A549 (cell line): ENCODE measurements around the gene RGS2. TPM values are rescaled to one million over a fixed set of nuclear protein-coding genes. Genes with fewer than 3 reads are reported as not detected.

Source experiments
- ATAC-seq, 2 experiments: fragments of 200-7000 bp in 1 of 2; fragments of >200 bp in 1 of 2; cut with Nextera tagmentation in 1 of 2; cut with Tn5 transposase in 1 of 2; 3 replicates each; pipeline versions ENCODE4 v1.8.0 to v1.9.1; 2018 to 2020; ENCODE audit warnings: mild to moderate bottlenecking in 1 of 2, moderate library complexity in 1 of 2
- CTCF ChIA-PET: fragments of 300-600 bp; sonication (Branson Sonifier 250); formaldehyde crosslinking; extraction: SDS; loops from one replicate; lab custom pipeline; 2021; ENCODE audit warnings: antibody characterized with exemption, inconsistent platforms; lab: Yijun Ruan, JAX
- POLR2A ChIA-PET: fragments of 350-600 bp; formaldehyde crosslinking; extraction: SDS; loops from one replicate; lab custom pipeline; 2021; ENCODE audit warnings: antibody characterized with exemption, inconsistent platforms; lab: Yijun Ruan, JAX
- DNase-seq, 2 experiments: peaks; one replicate each; pipeline versions ENCODE4 v3.0.0 to v3.0.0-alpha.2; 2011 to 2016; ENCODE audit warnings: low read depth in 1 of 2, low spot score in 1 of 2
- FAIRE-seq: peaks from 2 replicates; lab custom pipeline; 2011; peaks lifted over from hg19 to GRCh38; lab: Jason Lieb, UNC
- H3K27ac ChIP-seq, 2 experiments: fragments of >200 bp; sonication (Bioruptor Twin); formaldehyde crosslinking; 3 replicates each; pipeline ENCODE4 v1.5.1; 2016 to 2017
- H3K4me1 ChIP-seq: fragments of >200 bp; sonication (Bioruptor Twin); formaldehyde crosslinking; 3 replicates; pipeline ENCODE4 v1.6.1; 2016
- H3K4me2 ChIP-seq: fragments of >200 bp; sonication (Bioruptor Twin); formaldehyde crosslinking; 3 replicates; pipeline ENCODE4 v1.6.1; 2016
- H3K4me3 ChIP-seq: fragments of >200 bp; sonication (Bioruptor Twin); formaldehyde crosslinking; 3 replicates; pipeline ENCODE4 v1.5.1; 2016
- H3K9me3 ChIP-seq: fragments of >200 bp; sonication (Bioruptor Twin); formaldehyde crosslinking; 3 replicates; pipeline ENCODE4 v1.6.1; 2016
- BHLHE40 ChIP-seq: IDR thresholded peaks from 2 replicates; pipeline ENCODE4 v1.6.1; 2012; ENCODE audit warnings: low read depth, low read length, inconsistent platforms
- CBX2 ChIP-seq: fragments of 200-600 bp; sonication (generic); IDR thresholded peaks from 2 replicates; pipeline ENCODE4 v1.6.1; 2016; ENCODE audit warnings: low read depth, mild to moderate bottlenecking, borderline replicate concordance
- CBX8 ChIP-seq: fragments of 200-600 bp; sonication (generic); IDR thresholded peaks from 2 replicates; pipeline ENCODE4 v1.6.1; 2016
- FOSL2 ChIP-seq, 2 experiments: fragments of 450-650 bp in 1 of 2; fragments of >200 bp in 1 of 2; sonication (Bioruptor Twin) in 1 of 2; formaldehyde crosslinking; IDR thresholded peaks; 2 replicates each; pipeline versions ENCODE4 v1.5.0 to v1.6.1; 2016 to 2020; ENCODE audit warnings: mild to moderate bottlenecking in 1 of 2, moderate library complexity in 1 of 2
- HEYL ChIP-seq: fragments of 250-450 bp; sonication (Bioruptor Pico); IDR thresholded peaks from 2 replicates; pipeline ENCODE4 v1.8.0; 2021; ENCODE audit warnings: mild to moderate bottlenecking, moderate library complexity
- KDM1A ChIP-seq: fragments of 200-600 bp; sonication (generic); IDR thresholded peaks from 2 replicates; pipeline ENCODE4 v1.6.1; 2016; ENCODE audit warnings: low read depth, mild to moderate bottlenecking
- MAFK ChIP-seq: fragments of 450-650 bp; IDR thresholded peaks from 2 replicates; pipeline ENCODE4 v1.6.1; 2014; ENCODE audit not compliant: partially characterized antibody
- RAD21 ChIP-seq, 2 experiments: fragments of >200 bp in 1 of 2; sonication (Bioruptor Twin) in 1 of 2; formaldehyde crosslinking in 1 of 2; IDR thresholded peaks in 1 of 2; conservative IDR thresholded peaks in 1 of 2; 2 replicates in 1 of 2; 3 replicates in 1 of 2; pipeline ENCODE4 v1.6.1; 2012 to 2018; ENCODE audit warnings: inconsistent platforms in 1 of 2
- REST ChIP-seq: fragments of 200-600 bp; sonication (generic); IDR thresholded peaks from 2 replicates; pipeline ENCODE4 v1.6.1; 2016; ENCODE audit warnings: antibody characterized with exemption, mild to moderate bottlenecking, moderate library complexity
- RFX5 ChIP-seq: fragments of 450-650 bp; IDR thresholded peaks from 2 replicates; pipeline ENCODE4 v1.7.1; 2014; ENCODE audit warnings: antibody characterized with exemption, mild to moderate bottlenecking, moderate library complexity
- SMC3 ChIP-seq: fragments of >200 bp; sonication (Bioruptor Twin); formaldehyde crosslinking; IDR thresholded peaks from 3 replicates; pipeline ENCODE4 v1.6.1; 2018; ENCODE audit warnings: inconsistent platforms
- WGBS: methylation state at CpG from one replicate; pipeline ENCODE4 v1.1.6; 2017; ENCODE audit errors: missing lambda C conversion rate; 5-methylcytosine and 5-hydroxymethylcytosine counted together
- polyA plus RNA-seq, 4 experiments: library from polyadenylated mRNA; depleted of rRNA in 3 of 4; stranded (reverse); fragments of >200 nt; fragmentation: RNase III in 1 of 4; extraction: RNeasy Plus Mini Kit Qiagen cat#74134 plus additional on column Dnase treatment in 1 of 4; gene quantifications; 2 replicates in 3 of 4; 3 replicates in 1 of 4; pipeline ENCODE4 v1.2.3, GENCODE V29; 2011 to 2017
- TF ChIP-seq, protein P1 (sequence below): fragments of >200 bp; sonication (Bioruptor Twin); formaldehyde crosslinking; IDR thresholded peaks from 3 replicates; pipeline ENCODE4 v1.5.1; 2016
- TF ChIP-seq, protein P2 (sequence below): fragments of 450-650 bp; IDR thresholded peaks from 2 replicates; pipeline ENCODE4 v1.6.1; 2014; ENCODE audit warnings: antibody characterized with exemption
- TF ChIP-seq, protein P3 (sequence below): fragments of >200 bp; sonication (Bioruptor Twin); formaldehyde crosslinking; IDR thresholded peaks from 2 replicates; pipeline ENCODE4 v1.6.1; 2016

The RGS2 gene
- polyA plus RNA-seq, 2 of the 4 experiments (the other 2 are of a cell fraction) = 20.1 to 26.5 TPM

DNA sequence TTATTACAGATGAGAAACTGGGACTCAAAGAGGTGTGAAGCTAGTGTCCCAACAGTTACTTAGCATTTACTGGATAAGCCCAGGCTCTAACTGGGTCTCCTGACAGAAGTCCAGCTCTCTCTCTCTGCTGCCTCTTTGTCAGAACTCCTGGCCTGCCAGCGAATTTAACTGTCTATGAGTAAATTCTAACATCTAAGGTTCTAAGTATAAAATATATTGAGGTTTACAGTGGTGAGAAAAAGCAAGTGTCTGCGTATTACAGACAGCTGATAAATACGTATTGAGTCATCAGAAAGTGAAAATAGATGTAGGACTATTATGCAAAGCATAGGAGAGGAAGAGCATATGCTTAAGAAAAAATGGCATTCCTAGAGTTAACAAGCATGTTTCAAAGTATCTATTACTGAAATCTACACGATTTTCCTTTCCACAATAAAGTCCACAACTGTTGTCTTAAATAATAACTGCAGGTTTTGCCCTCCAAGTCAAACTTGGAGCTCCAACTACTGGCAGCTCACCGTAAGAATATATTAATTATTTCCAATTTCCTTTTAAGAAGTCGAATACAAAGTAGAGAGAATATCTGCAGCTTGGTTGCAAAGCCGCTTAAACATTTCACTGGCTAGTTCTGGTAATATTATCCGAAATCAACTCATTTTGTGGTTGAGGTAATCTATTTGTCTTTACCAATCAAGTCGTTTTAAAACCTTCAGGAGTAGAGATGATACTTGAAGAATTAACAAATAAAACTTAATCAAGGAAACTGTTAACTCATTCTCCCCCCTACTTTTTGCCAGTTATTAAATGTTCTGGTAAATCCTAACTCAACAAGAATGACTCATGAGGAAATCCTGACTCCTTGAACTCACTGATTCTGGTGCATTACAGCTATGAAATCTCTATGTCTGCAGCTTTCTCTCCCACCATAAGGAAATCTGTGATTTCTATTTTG is 1.4 kb upstream of the RGS2 start:
- POLR2A ChIA-PET = interaction anchor here (0.5 to 5.3 kb wide), 11 partner anchors 107 to 333 kb away, joined by 3 to 54 read pairs (median 5); partner anchors contain the start of genes CDC73, GLRX2, RO60 and UCHL5
- TF ChIP-seq RAD21 (conservative IDR thresholded peaks at IDR 0.05 in 1 of 2, IDR thresholded peaks at IDR 0.05 in 1 of 2) (peak; percentile 52 to 56), HEYL (no peak), FOSL2 (IDR thresholded peaks at IDR 0.05) (no peak), FOSL2 (CRISPR knock-in tag; IDR thresholded peaks at IDR 0.05) (peak; percentile 57), SMC3 (peak; percentile 46; the same call in 2 of the 3 replicates), BHLHE40 (no peak), MAFK (peak; percentile 39)
- TF ChIP-seq, protein P1, sequence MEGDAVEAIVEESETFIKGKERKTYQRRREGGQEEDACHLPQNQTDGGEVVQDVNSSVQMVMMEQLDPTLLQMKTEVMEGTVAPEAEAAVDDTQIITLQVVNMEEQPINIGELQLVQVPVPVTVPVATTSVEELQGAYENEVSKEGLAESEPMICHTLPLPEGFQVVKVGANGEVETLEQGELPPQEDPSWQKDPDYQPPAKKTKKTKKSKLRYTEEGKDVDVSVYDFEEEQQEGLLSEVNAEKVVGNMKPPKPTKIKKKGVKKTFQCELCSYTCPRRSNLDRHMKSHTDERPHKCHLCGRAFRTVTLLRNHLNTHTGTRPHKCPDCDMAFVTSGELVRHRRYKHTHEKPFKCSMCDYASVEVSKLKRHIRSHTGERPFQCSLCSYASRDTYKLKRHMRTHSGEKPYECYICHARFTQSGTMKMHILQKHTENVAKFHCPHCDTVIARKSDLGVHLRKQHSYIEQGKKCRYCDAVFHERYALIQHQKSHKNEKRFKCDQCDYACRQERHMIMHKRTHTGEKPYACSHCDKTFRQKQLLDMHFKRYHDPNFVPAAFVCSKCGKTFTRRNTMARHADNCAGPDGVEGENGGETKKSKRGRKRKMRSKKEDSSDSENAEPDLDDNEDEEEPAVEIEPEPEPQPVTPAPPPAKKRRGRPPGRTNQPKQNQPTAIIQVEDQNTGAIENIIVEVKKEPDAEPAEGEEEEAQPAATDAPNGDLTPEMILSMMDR = peak; percentile 60
- TF ChIP-seq, all 56 proteins: peak for 5
- Histone ChIP-seq H3K4me1 (peaks cover 41% of the 10 kb centered on the region), H3K4me2 (peak overlapping the region; percentile 97), H3K27ac (peak overlapping the region; percentile 87 to 90), H3K4me3 (peak overlapping the region; percentile 63), H3K9me3 (no peaks in the 10 kb centered on the region)
- DNase-seq (peak; percentile 20 to 60), ATAC-seq (peak; percentile 16 to 25; a peak in 5 of 6 replicates), FAIRE-seq (peak; percentile 23)
- WGBS = 6% methylated on average over 9 of the region's 9 CpGs
- CTCF ChIA-PET = interaction anchor here (0.8 to 8.2 kb wide), 25 partner anchors 9 to 334 kb away, joined by 3 to 85 read pairs (median 4); partner anchors contain the start of genes CDC73, RO60 and UCHL5

GRCh38 chr1:192808163-192808517 is 699 bp upstream of the RGS2 start:
- POLR2A ChIA-PET = interaction anchor here (0.5 to 5.3 kb wide), 18 partner anchors 97 to 334 kb away, joined by 3 to 54 read pairs (median 4); partner anchors contain the start of genes CDC73, GLRX2, RO60 and UCHL5
- Histone ChIP-seq H3K4me3 (peak overlapping the region; percentile 63), H3K9me3 (no peaks in the 10 kb centered on the region), H3K27ac (peak overlapping the region; percentile 87 to 90), H3K4me2 (peak overlapping the region; percentile 97), H3K4me1 (peaks cover 41% of the 10 kb centered on the region)
- ATAC-seq (peak; percentile 11 to 13; a peak in 4 of 6 replicates), FAIRE-seq (no peak), DNase-seq (peak in 1 of 2 experiments; percentile 24)
- TF ChIP-seq RFX5 (no peak), CBX8 (no peak), CBX2 (no peak), KDM1A (no peak)
- TF ChIP-seq, protein P2, sequence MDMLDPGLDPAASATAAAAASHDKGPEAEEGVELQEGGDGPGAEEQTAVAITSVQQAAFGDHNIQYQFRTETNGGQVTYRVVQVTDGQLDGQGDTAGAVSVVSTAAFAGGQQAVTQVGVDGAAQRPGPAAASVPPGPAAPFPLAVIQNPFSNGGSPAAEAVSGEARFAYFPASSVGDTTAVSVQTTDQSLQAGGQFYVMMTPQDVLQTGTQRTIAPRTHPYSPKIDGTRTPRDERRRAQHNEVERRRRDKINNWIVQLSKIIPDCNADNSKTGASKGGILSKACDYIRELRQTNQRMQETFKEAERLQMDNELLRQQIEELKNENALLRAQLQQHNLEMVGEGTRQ = 0 out of 2 replicates have a peak, but pooled peaks have one; percentile 7
- 19% methylated on average over 8 of the region's 8 CpGs for WGBS
- CTCF ChIA-PET = interaction anchor here (0.8 to 8.2 kb wide), 13 partner anchors 10 to 334 kb away, joined by 3 to 85 read pairs (median 4); partner anchors contain the start of genes RO60 and UCHL5

DNA sequence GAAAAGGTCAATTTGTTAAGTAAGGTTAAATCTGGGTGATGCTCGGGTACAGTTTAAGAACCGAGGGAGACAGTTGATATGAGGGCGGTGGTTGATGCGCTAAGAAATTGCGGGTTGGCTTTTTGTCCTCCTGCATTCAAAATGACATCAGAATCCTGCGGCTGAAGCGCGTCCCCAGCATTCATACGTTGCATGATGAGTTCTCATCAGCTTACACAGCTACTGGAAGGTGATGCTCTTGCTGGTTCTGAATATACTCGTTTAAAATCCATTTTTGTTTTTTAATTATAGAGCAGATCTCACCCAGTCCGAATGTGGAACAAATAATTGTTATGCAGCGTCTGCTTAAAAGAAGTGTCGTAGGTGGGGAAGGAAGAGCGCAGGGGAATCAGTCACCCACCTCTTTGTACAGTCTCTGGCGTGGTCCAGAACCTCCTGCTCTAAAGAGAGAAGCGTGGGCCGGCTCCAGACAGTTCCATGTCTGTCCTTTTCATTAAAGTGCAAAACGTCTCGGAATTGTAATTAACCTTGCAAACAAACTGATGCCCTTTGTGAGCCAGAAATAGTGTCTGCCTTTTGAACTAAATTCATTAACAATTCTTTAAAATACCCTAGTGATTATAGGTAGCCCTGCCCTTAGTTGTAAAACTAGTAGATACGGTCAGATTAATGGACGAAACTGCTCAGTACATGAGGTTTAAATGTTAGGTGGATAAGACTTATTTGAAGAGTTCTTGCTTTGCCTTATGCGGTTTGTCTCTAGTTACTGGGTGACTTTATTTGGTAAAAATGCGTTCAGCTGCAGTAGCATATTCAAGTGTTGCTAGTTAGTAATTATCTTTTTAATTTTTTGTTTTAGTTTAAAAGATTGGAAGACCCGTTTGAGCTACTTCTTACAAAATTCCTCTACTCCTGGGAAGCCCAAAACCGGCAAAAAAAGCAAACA is 741 bp downstream of the RGS2 start:
- ChIA-PET CTCF (interaction anchor here (8.2 kb wide), 1 partner anchor 208 kb away, joined by 85 read pairs; no protein-coding TSS in a partner anchor), POLR2A (interaction anchor here (0.6 to 5.3 kb wide), 15 partner anchors 13 to 332 kb away, joined by 3 to 54 read pairs (median 4); partner anchors contain the start of genes GLRX2, RO60 and UCHL5)
- no peaks in the 10 kb centered on the region for H3K9me3 ChIP-seq
- H3K4me1 ChIP-seq = peaks cover 41% of the 10 kb centered on the region
- peak; percentile 23 to 48 for DNase-seq
- FAIRE-seq = no peak
- peak overlapping the region; percentile 66 to 90 for H3K27ac ChIP-seq
- peak; percentile 30 to 41; a peak in 5 of 6 replicates for ATAC-seq
- peak overlapping the region; percentile 97 for H3K4me2 ChIP-seq
- 11% methylated on average over 25 of the region's 25 CpGs for WGBS
- peak overlapping the region; percentile 63 for H3K4me3 ChIP-seq
- TF ChIP-seq, protein P3, sequence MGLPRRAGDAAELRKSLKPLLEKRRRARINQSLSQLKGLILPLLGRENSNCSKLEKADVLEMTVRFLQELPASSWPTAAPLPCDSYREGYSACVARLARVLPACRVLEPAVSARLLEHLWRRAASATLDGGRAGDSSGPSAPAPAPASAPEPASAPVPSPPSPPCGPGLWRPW = no peak
- 0 out of 2 replicates have a peak, but pooled peaks have one; percentile 4 for TF ChIP-seq REST
